IMR-90 (cell line): ENCODE results near the gene GALNT13. TPM values are rescaled to one million over a fixed set of nuclear protein-coding genes. Genes with fewer than 3 reads are reported as not detected.

Source experiments
- ATAC-seq: fragments of 200-7000 bp; cut with Tn5 transposase; 2 replicates; pipeline ENCODE4 v1.9.1; 2020; ENCODE audit warnings: low read depth, mild to moderate bottlenecking, moderate library complexity
- BruUV-seq: library from RNA; stranded (reverse); fragments of 400-500 nt; replicated peaks from 2 replicates; lab custom pipeline; 2021; lab: Mats Ljungman, UMichigan
- CTCF ChIA-PET: fragments of 300-600 bp; formaldehyde crosslinking; extraction: SDS; loops from one replicate; lab custom pipeline; 2021; ENCODE audit warnings: antibody characterized with exemption; lab: Yijun Ruan, JAX
- POLR2A ChIA-PET: fragments of 300-600 bp; sonication (Branson Sonifier 250); formaldehyde crosslinking; loops from one replicate; lab custom pipeline; 2022; ENCODE audit warnings: antibody characterized with exemption; ENCODE audit not compliant: unreplicated experiment; lab: Charles Lee
- DNase-seq: peaks from one replicate; pipeline ENCODE4 v3.0.0; 2013
- H2AFZ ChIP-seq: replicated peaks from 2 replicates; pipeline ENCODE3; 2013; ENCODE audit warnings: low read length, mild to moderate bottlenecking; ENCODE audit not compliant: poor library complexity
- H2AK5ac ChIP-seq: 2 replicates; pipeline ENCODE4 v1.6.1; 2013; ENCODE audit warnings: low read depth, low read length, inconsistent platforms
- H2AK9ac ChIP-seq: replicated peaks from 2 replicates; pipeline ENCODE3; 2013; ENCODE audit warnings: mild to moderate bottlenecking, low read depth, low read length, moderate library complexity; ENCODE audit not compliant: poor library complexity
- H2BK120ac ChIP-seq: 2 replicates; pipeline ENCODE4 v1.6.1; 2013; ENCODE audit warnings: low read depth, low read length, inconsistent platforms
- H2BK15ac ChIP-seq: 3 replicates; pipeline ENCODE4 v1.6.1; 2013; ENCODE audit warnings: low read depth, low read length, inconsistent platforms
- H2BK20ac ChIP-seq: 2 replicates; pipeline ENCODE4 v1.6.1; 2013; ENCODE audit warnings: low read depth, mild to moderate bottlenecking, inconsistent platforms, low read length, moderate library complexity
- H2BK5ac ChIP-seq: 2 replicates; pipeline ENCODE4 v1.6.1; 2013; ENCODE audit warnings: mild to moderate bottlenecking, low read depth, low read length, inconsistent platforms; ENCODE audit not compliant: poor library complexity, severe bottlenecking
- H3K14ac ChIP-seq: replicated peaks from 2 replicates; pipeline ENCODE4 v1.6.1; 2013; ENCODE audit warnings: low read depth, low read length, inconsistent platforms
- H3K18ac ChIP-seq: 2 replicates; pipeline ENCODE4 v1.6.1; 2013; ENCODE audit warnings: low read depth, low read length, control low read depth
- H3K23ac ChIP-seq: 2 replicates; pipeline ENCODE4 v1.6.1; 2013; ENCODE audit warnings: low read depth, low read length, inconsistent platforms
- H3K27ac ChIP-seq: 2 replicates; pipeline ENCODE4 v1.5.1; 2013; ENCODE audit warnings: mild to moderate bottlenecking, control low read depth, low read length; ENCODE audit not compliant: insufficient read depth
- H3K27me3 ChIP-seq: 2 replicates; pipeline ENCODE4 v1.6.1; 2013; ENCODE audit warnings: low read length; ENCODE audit not compliant: control insufficient read depth, insufficient read depth
- H3K36me3 ChIP-seq: 2 replicates; pipeline ENCODE4 v1.6.1; 2013; ENCODE audit warnings: low read length, mixed read lengths; ENCODE audit not compliant: control insufficient read depth, insufficient read depth
- H3K4ac ChIP-seq: 2 replicates; pipeline ENCODE4 v1.6.1; 2013; ENCODE audit warnings: low read depth, low read length, inconsistent platforms
- H3K4me1 ChIP-seq: 2 replicates; pipeline ENCODE4 v1.6.1; 2013; ENCODE audit warnings: low read length, mixed read lengths; ENCODE audit not compliant: control insufficient read depth, insufficient read depth
- H3K4me2 ChIP-seq: 2 replicates; pipeline ENCODE4 v1.6.1; 2013; ENCODE audit warnings: low read depth, mild to moderate bottlenecking, control low read depth, low read length, moderate library complexity
- H3K4me3 ChIP-seq: 2 replicates; pipeline ENCODE4 v1.5.1; 2013; ENCODE audit warnings: low read depth, mild to moderate bottlenecking, control low read depth, low read length, moderate library complexity; ENCODE audit not compliant: insufficient read depth
- H3K56ac ChIP-seq: 2 replicates; pipeline ENCODE4 v1.6.1; 2013; ENCODE audit warnings: low read length, inconsistent platforms; ENCODE audit not compliant: insufficient read depth; ENCODE audit errors: extremely low read depth
- H3K79me1 ChIP-seq, 2 experiments: 2 replicates each; pipeline ENCODE4 v1.6.1; 2013; ENCODE audit warnings: low read length in 2 of 2, inconsistent platforms in 1 of 2, low read depth in 1 of 2
- H3K9ac ChIP-seq: 2 replicates; pipeline ENCODE4 v1.6.1; 2013; ENCODE audit warnings: low read depth, low read length, control low read depth
- H3K9me1 ChIP-seq: 2 replicates; pipeline ENCODE4 v1.6.1; 2013; ENCODE audit warnings: low read length, inconsistent platforms; ENCODE audit not compliant: insufficient read depth
- H3K9me3 ChIP-seq: 2 replicates; pipeline ENCODE4 v1.6.1; 2013; ENCODE audit warnings: low read length; ENCODE audit not compliant: control insufficient read depth, insufficient read depth
- H4K20me1 ChIP-seq: 2 replicates; pipeline ENCODE4 v1.6.1; 2013; ENCODE audit warnings: low read length, inconsistent platforms; ENCODE audit not compliant: insufficient read depth
- H4K5ac ChIP-seq: 2 replicates; pipeline ENCODE4 v1.6.1; 2013; ENCODE audit warnings: mild to moderate bottlenecking, low read depth, low read length, control low read depth
- H4K8ac ChIP-seq, 2 experiments: 2 replicates each; pipeline ENCODE4 v1.6.1; 2013; ENCODE audit warnings: low read depth in 2 of 2, low read length in 2 of 2, control low read depth in 1 of 2, inconsistent platforms in 1 of 2
- H4K91ac ChIP-seq: 2 replicates; pipeline ENCODE4 v1.6.1; 2013; ENCODE audit warnings: low read depth, low read length, inconsistent platforms; ENCODE audit not compliant: insufficient read depth
- CEBPB ChIP-seq: IDR thresholded peaks from 2 replicates; pipeline ENCODE4 v1.6.1; 2012; ENCODE audit warnings: low read depth, low read length, improper control_type of control experiment
- CHD1 ChIP-seq: IDR thresholded peaks from 2 replicates; pipeline ENCODE4 v1.6.1; 2012; ENCODE audit warnings: low read depth, low read length, improper control_type of control experiment
- CTCF ChIP-seq: conservative IDR thresholded peaks from 2 replicates; pipeline ENCODE4 v1.5.1; 2012; ENCODE audit warnings: mild to moderate bottlenecking, low read depth, low read length, improper control_type of control experiment
- FOS ChIP-seq: fragments of 150-350 bp; IDR thresholded peaks from 2 replicates; pipeline ENCODE4 v1.6.1; 2016; ENCODE audit warnings: low read depth, low read length
- MAFK ChIP-seq: IDR thresholded peaks from 2 replicates; pipeline ENCODE4 v1.6.1; 2012; ENCODE audit warnings: low read depth, low read length, improper control_type of control experiment
- MAZ ChIP-seq: IDR thresholded peaks from 2 replicates; pipeline ENCODE4 v1.6.1; 2012; ENCODE audit warnings: low read depth, mild to moderate bottlenecking, low read length, improper control_type of control experiment, moderate library complexity, borderline replicate concordance
- MXI1 ChIP-seq: IDR thresholded peaks from 2 replicates; pipeline ENCODE4 v1.6.1; 2012; ENCODE audit warnings: low read depth, mild to moderate bottlenecking, low read length, moderate library complexity, borderline replicate concordance
- NFE2L2 ChIP-seq: fragments of 150-350 bp; IDR thresholded peaks from 2 replicates; pipeline ENCODE4 v1.6.1; 2016; ENCODE audit warnings: low read depth, mild to moderate bottlenecking, low read length
- POLR2A ChIP-seq: IDR thresholded peaks from 2 replicates; pipeline ENCODE4 v1.6.1; 2012; ENCODE audit warnings: mild to moderate bottlenecking, low read depth, low read length
- RAD21 ChIP-seq: IDR thresholded peaks from 2 replicates; pipeline ENCODE4 v1.6.1; 2012; ENCODE audit warnings: low read length, improper control_type of control experiment
- RCOR1 ChIP-seq: IDR thresholded peaks from 2 replicates; pipeline ENCODE4 v1.6.1; 2012; ENCODE audit warnings: mild to moderate bottlenecking, low read length, improper control_type of control experiment; ENCODE audit not compliant: insufficient replicate concordance
- RFX5 ChIP-seq: IDR thresholded peaks from 2 replicates; pipeline ENCODE4 v1.8.0; 2012; ENCODE audit warnings: low read depth, mild to moderate bottlenecking, low read length, moderate library complexity
- USF2 ChIP-seq: fragments of 150-350 bp; IDR thresholded peaks from 2 replicates; pipeline ENCODE4 v1.6.1; 2017; ENCODE audit warnings: mild to moderate bottlenecking, antibody characterized with exemption, low read length, low read depth
- WGBS, 2 experiments: methylation state at CpG; one replicate each; pipeline versions ENCODE4 v1.1.5 to v1.1.7; 2013; ENCODE audit warnings: missing lambda C conversion rate in 2 of 2; ENCODE audit not compliant: insufficient read length in 1 of 2; ENCODE audit errors: extremely low coverage in 2 of 2; 5-methylcytosine and 5-hydroxymethylcytosine counted together
- dilution Hi-C: fragments of 300-500 bp; cut with HindIII; formaldehyde crosslinking; loops from one replicate; pipeline ENCODE4 v1.14.3; 2018; ENCODE audit warnings: low sequenced_read_pairs; ENCODE audit not compliant: unreplicated experiment
- in situ Hi-C: fragments of 300-500 bp; cut with MboI; formaldehyde crosslinking; loops from 3 replicates; pipeline ENCODE4 v1.14.3; 2019; ENCODE audit warnings: low sequenced_read_pairs, inconsistent platforms, mixed read lengths
- intact Hi-C: fragments of 100-400 bp; cut with micrococcal nuclease; formaldehyde crosslinking; loops from 2 replicates; pipeline ENCODE4 v1.10.0; 2022
- polyA plus RNA-seq, 3 experiments: library from polyadenylated mRNA; depleted of rRNA; stranded (reverse); fragments of >200 nt; gene quantifications; 2 replicates each; pipeline ENCODE4 v1.2.3, GENCODE V29; 2012; ENCODE audit warnings: low replicate concordance in 1 of 3
- total RNA-seq: library from RNA; depleted of rRNA; stranded (reverse); fragments of >200 nt; gene quantifications from 2 replicates; pipeline ENCODE4 v1.2.3, GENCODE V29; 2012

Gene GALNT13
- total and polyA plus RNA-seq, 2 of the 4 experiments (the other 2 are of a cell fraction), result 0.03 TPM; not detected in 1

- no peak for TF ChIP-seq USF2
- TF ChIP-seq POLR2A, result no peak
- TF ChIP-seq MXI1, result no peak
Measured at GRCh38 chr2:153871231-153872221, at the start of gene GALNT13 (continued).

GRCh38 chr2:153823880-153824279, 47.8 kb upstream of the GALNT13 start:
- Histone ChIP-seq H2AK5ac (no peak overlapping the region), H3K23ac (no peak overlapping the region), H2AK9ac (no peak overlapping the region), H2BK20ac (no peak overlapping the region), H4K91ac (no peak overlapping the region), H3K4me3 (no peak overlapping the region), H3K27me3 (no peaks in the 10 kb centered on the region), H2BK120ac (no peak overlapping the region), H3K36me3 (no peaks in the 10 kb centered on the region), H4K5ac (no peak overlapping the region), H2BK15ac (no peak overlapping the region), H3K27ac (no peak overlapping the region), H3K18ac (no peak overlapping the region), H3K4me1 (no peaks in the 10 kb centered on the region), H3K56ac (no peak overlapping the region), H3K4me2 (no peak overlapping the region), H3K79me1 (no peaks in the 10 kb centered on the region), H3K14ac (no peak overlapping the region), H2BK5ac (no peak overlapping the region), H3K9ac (no peak overlapping the region), H4K20me1 (no peaks in the 10 kb centered on the region), H2AFZ (no peak overlapping the region), H3K4ac (no peak overlapping the region), H4K8ac (no peak overlapping the region), H3K9me1 (no peaks in the 10 kb centered on the region), H3K9me3 (peaks cover 8% of the 10 kb centered on the region)
- BruUV-seq, result no TSS peak
- intact Hi-C loops (no loop called here), in situ Hi-C loops (no loop called here), dilution Hi-C loops (no loop called here)
- ATAC-seq (no peak), DNase-seq (no peak)
- POLR2A ChIA-PET, result no interaction called here
- no CpG with 5 or more reads among the region's 1 CpG for WGBS, 2 experiments
- CTCF ChIA-PET, result no interaction called here
- TF ChIP-seq NFE2L2 (no peak), MAFK (no peak), RAD21 (no peak), FOS (no peak), MAZ (no peak), RCOR1 (no peak), CHD1 (no peak), CEBPB (no peak), RFX5 (no peak), CTCF (no peak), USF2 (no peak), MXI1 (no peak)
